ENCODE data around the gene FBN2.

GRCh38 chr5:128512894-128513293 is 25.2 kb downstream of the FBN2 start:
- TF ChIP-seq, protein P1, sequence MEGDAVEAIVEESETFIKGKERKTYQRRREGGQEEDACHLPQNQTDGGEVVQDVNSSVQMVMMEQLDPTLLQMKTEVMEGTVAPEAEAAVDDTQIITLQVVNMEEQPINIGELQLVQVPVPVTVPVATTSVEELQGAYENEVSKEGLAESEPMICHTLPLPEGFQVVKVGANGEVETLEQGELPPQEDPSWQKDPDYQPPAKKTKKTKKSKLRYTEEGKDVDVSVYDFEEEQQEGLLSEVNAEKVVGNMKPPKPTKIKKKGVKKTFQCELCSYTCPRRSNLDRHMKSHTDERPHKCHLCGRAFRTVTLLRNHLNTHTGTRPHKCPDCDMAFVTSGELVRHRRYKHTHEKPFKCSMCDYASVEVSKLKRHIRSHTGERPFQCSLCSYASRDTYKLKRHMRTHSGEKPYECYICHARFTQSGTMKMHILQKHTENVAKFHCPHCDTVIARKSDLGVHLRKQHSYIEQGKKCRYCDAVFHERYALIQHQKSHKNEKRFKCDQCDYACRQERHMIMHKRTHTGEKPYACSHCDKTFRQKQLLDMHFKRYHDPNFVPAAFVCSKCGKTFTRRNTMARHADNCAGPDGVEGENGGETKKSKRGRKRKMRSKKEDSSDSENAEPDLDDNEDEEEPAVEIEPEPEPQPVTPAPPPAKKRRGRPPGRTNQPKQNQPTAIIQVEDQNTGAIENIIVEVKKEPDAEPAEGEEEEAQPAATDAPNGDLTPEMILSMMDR (IDR thresholded peaks at IDR 0.05), result no peak
- no peak for TF ChIP-seq POLR2A (IDR thresholded peaks at IDR 0.05)
